ENCODE measurements around the gene TENM4. TPM values are rescaled to one million over a fixed set of nuclear protein-coding genes. Genes with fewer than 3 reads are reported as not detected.

Gene TENM4
- total and polyA plus RNA-seq, 2 of the 8 experiments (the other 6 are each of a cell fraction or from before 2014, with no cell fraction given): 3.5 to 7.2 TPM

DNA sequence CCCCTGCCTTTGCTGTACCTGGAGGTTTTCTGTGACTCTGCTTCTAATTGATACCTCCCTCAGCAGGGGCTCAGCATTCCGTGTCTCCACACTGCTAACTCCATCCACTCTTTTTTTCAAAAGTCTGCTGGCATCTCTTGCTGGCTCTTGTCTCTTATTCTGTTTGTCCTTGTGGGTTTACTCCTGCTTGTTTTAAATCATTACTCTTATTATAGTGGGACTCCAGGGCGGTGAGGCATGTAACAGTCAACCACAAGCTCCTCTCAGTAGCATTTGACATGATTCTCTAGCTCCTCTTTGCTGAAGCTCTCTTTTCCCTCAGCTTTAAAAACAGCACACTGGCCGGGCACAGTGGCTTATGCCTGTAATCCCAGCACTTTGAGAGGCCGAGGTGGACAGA is 605.9 kb downstream of the TENM4 start:
- Histone ChIP-seq H3K36me3 (ENCODE audit: control insufficient read depth in 2 of 4, insufficient read depth in 4 of 4, low read length in 3 of 4) (no peaks in the 10 kb centered on the region), H2AFZ (ENCODE audit: low read length) (no peak overlapping the region), H3K9me3 (ENCODE audit: insufficient read depth in 2 of 2, low read depth in 1 of 2, low read length in 1 of 2) (no peaks in the 10 kb centered on the region), H3K23ac (ENCODE audit: insufficient read length) (no peak overlapping the region), H3K4me2 (ENCODE audit: insufficient read depth in 1 of 2, low read depth in 2 of 2, low read length in 2 of 2) (no peak overlapping the region), H3K27ac (ENCODE audit: low read depth, low read length) (no peak overlapping the region), H3K9ac (replicated peaks in 1 of 4; ENCODE audit: extremely low read depth in 1 of 4, low read depth in 3 of 4, low read length in 3 of 4) (no peak overlapping the region), H3K79me1 (ENCODE audit: low read depth, low read length) (no peaks in the 10 kb centered on the region), H4K91ac (replicated peaks; ENCODE audit: insufficient read length, low read length) (no peak overlapping the region), H2AK5ac (ENCODE audit: low read depth, low read length) (no peak overlapping the region), H2BK12ac (ENCODE audit: low read depth, low read length) (no peak overlapping the region), H3K56ac (replicated peaks; ENCODE audit: insufficient read length, low read depth, low read length) (no peak overlapping the region), H3K4me3 (ENCODE audit: extremely low read depth in 1 of 4, insufficient read depth in 2 of 4, low read depth in 3 of 4, low read length in 4 of 4) (no peak overlapping the region), H2BK20ac (ENCODE audit: low read length) (no peak overlapping the region), H3K27me3 (replicated peaks in 1 of 4; ENCODE audit: control insufficient read depth in 3 of 4, extremely low read depth in 1 of 4, insufficient read depth in 3 of 4, low read length in 3 of 4) (no peaks in the 10 kb centered on the region), H3K18ac (ENCODE audit: extremely low read depth, low read length) (no peak overlapping the region), H2BK15ac (ENCODE audit: low read length) (no peak overlapping the region), H4K5ac (ENCODE audit: insufficient read length, low read depth, low read length) (no peak overlapping the region), H2BK120ac (replicated peaks; ENCODE audit: low read depth, low read length) (no peak overlapping the region), H4K20me1 (replicated peaks in 1 of 2; ENCODE audit: control insufficient read depth in 1 of 2, insufficient read depth in 2 of 2, low read length in 2 of 2) (no peaks in the 10 kb centered on the region), H2BK5ac (ENCODE audit: low read depth, low read length) (no peak overlapping the region), H4K8ac (ENCODE audit: extremely low read depth, insufficient read depth, low read length) (no peak overlapping the region), H3K4ac (replicated peaks; ENCODE audit: insufficient read length, low read depth, low read length) (no peak overlapping the region), H3K4me1 (replicated peaks in 1 of 4; ENCODE audit: control insufficient read depth in 3 of 4, insufficient read depth in 4 of 4, low read length in 3 of 4) (peaks cover 0 to 5% (median 2%) of the 10 kb centered on the region in 4 experiments; a peak in 2 of 7 replicates), H3K14ac (ENCODE audit: insufficient read length) (no peak overlapping the region), H3K23me2 (ENCODE audit: low read depth, low read length) (no peaks in the 10 kb centered on the region), H3K79me2 (ENCODE audit: control insufficient read depth in 1 of 2, insufficient read depth in 2 of 2, low read length in 2 of 2) (no peaks in the 10 kb centered on the region)
- TF ChIP-seq TEAD4 (IDR thresholded peaks at IDR 0.05; ENCODE audit: low read depth, low read length): no peak
- TF ChIP-seq ATF2 (IDR thresholded peaks at IDR 0.05; ENCODE audit: low read length): no peak
- TF ChIP-seq ZNF274 (IDR thresholded peaks at IDR 0.05; ENCODE audit: borderline replicate concordance, extremely low read depth, low read length): no peak
- no peak for TF ChIP-seq NANOG (IDR thresholded peaks at IDR 0.05; ENCODE audit: insufficient read depth, low read depth, low read length, poor library complexity, severe bottlenecking)
- DNase-seq (ENCODE audit: low read depth in 1 of 2, low spot score in 2 of 2) (no peak), FAIRE-seq (no peak)
- WGBS, 2 experiments (ENCODE audit: extremely low coverage in 1 of 2, insufficient coverage in 1 of 2, insufficient read length in 1 of 2, insufficient replicate concordance in 2 of 2, low coverage in 1 of 2, low lambda C conversion rate in 2 of 2, missing lambda C conversion rate in 1 of 2): 73% methylated on average over 4 of the region's 4 CpGs; no CpG with 5 or more reads in 1 of the 2 experiments
- ChIA-PET CTCF (ENCODE audit: partially characterized antibody) (interaction anchor here (0.7 to 4.1 kb wide), 9 partner anchors 9 to 195 kb away, joined by 3 to 22 read pairs (median 4); no protein-coding TSS in a partner anchor), POLR2A (ENCODE audit: partially characterized antibody) (no interaction called here)
